Lung (tissue), 12 donors: ENCODE results near the gene VPS13D. TPM values are rescaled to one million over a fixed set of nuclear protein-coding genes. Genes with fewer than 3 reads are reported as not detected.

Experiments used
- ATAC-seq: fragments of 200-7000 bp; cut with Tn5 transposase; one replicate; pipeline ENCODE4 v1.9.1; 2020; ENCODE audit warnings: moderate number of reproducible peaks; ENCODE audit not compliant: insufficient read depth, low FRiP score
- DNase-seq, 3 donors: peaks; one replicate each; pipeline ENCODE4 v3.0.0-alpha.2; 2013 to 2017
- H3K27ac ChIP-seq, 2 donors: one replicate each; pipeline ENCODE4 v1.5.1; 2013; ENCODE audit warnings: mild to moderate bottlenecking in 2 of 2, moderate library complexity in 2 of 2, control low read depth in 1 of 2, inconsistent platforms in 1 of 2, low read depth in 1 of 2, low read length in 1 of 2
- H3K27me3 ChIP-seq, 3 donors: one replicate each; pipeline ENCODE4 v1.5.1; 2013; ENCODE audit warnings: low read length in 2 of 3; ENCODE audit not compliant: control insufficient read depth in 3 of 3, insufficient read depth in 3 of 3
- H3K36me3 ChIP-seq, 4 donors: one replicate each; pipeline ENCODE4 v1.5.1; 2013; ENCODE audit warnings: low read length in 4 of 4, mild to moderate bottlenecking in 1 of 4, moderate library complexity in 1 of 4; ENCODE audit not compliant: control insufficient read depth in 4 of 4, insufficient read depth in 4 of 4
- H3K4me1 ChIP-seq, 5 donors: one replicate each; pipeline ENCODE4 v1.5.1; 2013; ENCODE audit warnings: low read length in 5 of 5, mild to moderate bottlenecking in 2 of 5, moderate library complexity in 1 of 5; ENCODE audit not compliant: control insufficient read depth in 5 of 5, insufficient read depth in 5 of 5
- H3K4me3 ChIP-seq: one replicate; pipeline ENCODE4 v1.5.1; 2013; ENCODE audit warnings: mild to moderate bottlenecking, control low read depth, moderate library complexity
- H3K9ac ChIP-seq, 2 donors: one replicate each; pipeline ENCODE4 v1.5.1; 2013; ENCODE audit warnings: low read length in 2 of 2, control low read depth in 1 of 2; ENCODE audit not compliant: insufficient read depth in 1 of 2
- H3K9me3 ChIP-seq, 4 donors: one replicate each; pipeline ENCODE4 v1.5.1; 2013; ENCODE audit warnings: low read length in 3 of 4, mild to moderate bottlenecking in 1 of 4, moderate library complexity in 1 of 4; ENCODE audit not compliant: control insufficient read depth in 4 of 4, insufficient read depth in 3 of 4
- WGBS, 2 donors: extraction: QIAGEN DNeasy Blood & Tissue Kit; methylation state at CpG; one replicate each; pipeline ENCODE4 v1.1.7; 2013; 5-methylcytosine and 5-hydroxymethylcytosine counted together
- polyA plus RNA-seq, 2 donors: library from polyadenylated mRNA; stranded (reverse); fragments of 200-250 nt; gene quantifications; one replicate each; pipeline ENCODE4 v1.2.1, GENCODE V29; 2013
- total RNA-seq, 2 donors: library from RNA; depleted of rRNA in 1 of 2; stranded (reverse); fragments of >200 nt in 1 of 2; gene quantifications; one replicate each; pipeline ENCODE4 v1.2.1, GENCODE V29; 2014 to 2021
- TF ChIP-seq, protein P1 (sequence below): IDR thresholded peaks from 2 replicates; pipeline ENCODE4 v1.5.1; 2012; ENCODE audit warnings: mild to moderate bottlenecking; ENCODE audit errors: control extremely low read depth, extremely low read depth
- donor health status: control.
- donor health status: control.
- donor health status: Bipolar disorder and iron deficiency.
- donor health status: healthy.
- donor health status: DM: yes; HTN: yes; CAD: no.

The VPS13D gene
- total and polyA plus RNA-seq, 4 donors = 18.4 to 76.0 (median 37.5) TPM

DNA sequence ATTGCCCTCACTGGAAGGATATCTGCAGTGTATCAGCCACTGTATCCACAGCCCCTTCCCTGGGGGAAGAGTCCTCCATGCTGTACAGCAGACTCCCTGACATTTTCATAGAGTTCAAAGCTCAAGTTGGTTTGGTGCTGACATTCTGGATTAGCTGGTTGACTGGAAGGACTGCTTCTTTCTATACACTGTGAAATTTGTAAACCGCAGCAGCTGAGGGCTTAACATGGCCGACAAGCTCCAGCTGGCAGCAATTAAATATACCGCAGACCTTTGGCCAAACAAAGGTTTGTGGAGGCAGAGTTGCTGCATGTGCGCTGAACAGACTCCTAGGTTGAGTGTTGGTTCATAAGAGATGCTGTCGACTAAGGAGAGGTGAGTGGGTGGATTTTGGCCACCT lies 261.8 kb downstream of the VPS13D start:
- H3K36me3 ChIP-seq = peaks cover 0 to 2% (median 0%) of the 10 kb centered on the region in 4 donors
- DNase-seq (no peak), ATAC-seq (no peak)
- 97 to 99% methylated on average over 5 of the region's 5 CpGs for WGBS, 2 donors
- H3K9ac ChIP-seq = no peak overlapping the region
- peaks cover 4 to 14% (median 6%) of the 10 kb centered on the region in 5 donors for H3K4me1 ChIP-seq
- H3K27ac ChIP-seq = no peak overlapping the region
- no peaks in the 10 kb centered on the region for H3K27me3 ChIP-seq
- H3K9me3 ChIP-seq = no peaks in the 10 kb centered on the region
- H3K4me3 ChIP-seq = no peak overlapping the region
- TF ChIP-seq, protein P1, sequence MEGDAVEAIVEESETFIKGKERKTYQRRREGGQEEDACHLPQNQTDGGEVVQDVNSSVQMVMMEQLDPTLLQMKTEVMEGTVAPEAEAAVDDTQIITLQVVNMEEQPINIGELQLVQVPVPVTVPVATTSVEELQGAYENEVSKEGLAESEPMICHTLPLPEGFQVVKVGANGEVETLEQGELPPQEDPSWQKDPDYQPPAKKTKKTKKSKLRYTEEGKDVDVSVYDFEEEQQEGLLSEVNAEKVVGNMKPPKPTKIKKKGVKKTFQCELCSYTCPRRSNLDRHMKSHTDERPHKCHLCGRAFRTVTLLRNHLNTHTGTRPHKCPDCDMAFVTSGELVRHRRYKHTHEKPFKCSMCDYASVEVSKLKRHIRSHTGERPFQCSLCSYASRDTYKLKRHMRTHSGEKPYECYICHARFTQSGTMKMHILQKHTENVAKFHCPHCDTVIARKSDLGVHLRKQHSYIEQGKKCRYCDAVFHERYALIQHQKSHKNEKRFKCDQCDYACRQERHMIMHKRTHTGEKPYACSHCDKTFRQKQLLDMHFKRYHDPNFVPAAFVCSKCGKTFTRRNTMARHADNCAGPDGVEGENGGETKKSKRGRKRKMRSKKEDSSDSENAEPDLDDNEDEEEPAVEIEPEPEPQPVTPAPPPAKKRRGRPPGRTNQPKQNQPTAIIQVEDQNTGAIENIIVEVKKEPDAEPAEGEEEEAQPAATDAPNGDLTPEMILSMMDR = no peak

- Histone ChIP-seq H3K9ac (no peak overlapping the region), H3K27me3 (no peaks in the 10 kb centered on the region), H3K4me3 (no peak overlapping the region), H3K4me1 (peaks cover 0 to 18% (median 7%) of the 10 kb centered on the region in 5 donors), H3K27ac (no peak overlapping the region), H3K9me3 (no peaks in the 10 kb centered on the region), H3K36me3 (peaks cover 0 to 8% (median 7%) of the 10 kb centered on the region in 4 donors)
- ATAC-seq = no peak
- TF ChIP-seq, protein P1 = no peak
- DNase-seq = no peak
- WGBS, 2 donors = 91 to 92% methylated on average over 11 of the region's 11 CpGs
Measured at GRCh38 chr1:12495725-12496124, 265.9 kb downstream of the VPS13D start.

GRCh38 chr1:12496154-12496961 lies 266.5 kb downstream of the VPS13D start:
- 61 to 62% methylated on average over 9 of the region's 9 CpGs for WGBS, 2 donors

More at GRCh38 chr1:12496154-12496961, 266.5 kb downstream of the VPS13D start:
- Histone ChIP-seq H3K4me1 (peaks cover 0 to 18% (median 7%) of the 10 kb centered on the region in 5 donors), H3K27ac (peak overlapping the region; percentile 17 to 66), H3K27me3 (no peaks in the 10 kb centered on the region), H3K4me3 (no peak overlapping the region), H3K9me3 (no peaks in the 10 kb centered on the region), H3K36me3 (peaks cover 0 to 8% (median 7%) of the 10 kb centered on the region in 4 donors), H3K9ac (no peak overlapping the region)
- ATAC-seq (no peak), DNase-seq (no peak)
- TF ChIP-seq, protein P1 = no peak
